DLD1 (cell line): ENCODE results near the gene SYNGR2.

ENCODE experiments used
- in situ Hi-C: cut with HindIII; loops from 2 replicates; pipeline ENCODE4 v1.10.0; 2017; ENCODE audit warnings: low sequenced_read_pairs

Gene SYNGR2

GRCh38 chr17:78197147-78197832 lies 28.9 kb downstream of the SYNGR2 start:
- in situ Hi-C loops = no loop called here

GRCh38 chr17:78200451-78200850 lies 32.1 kb downstream of the SYNGR2 start:
- in situ Hi-C loops = no loop called here

DNA sequence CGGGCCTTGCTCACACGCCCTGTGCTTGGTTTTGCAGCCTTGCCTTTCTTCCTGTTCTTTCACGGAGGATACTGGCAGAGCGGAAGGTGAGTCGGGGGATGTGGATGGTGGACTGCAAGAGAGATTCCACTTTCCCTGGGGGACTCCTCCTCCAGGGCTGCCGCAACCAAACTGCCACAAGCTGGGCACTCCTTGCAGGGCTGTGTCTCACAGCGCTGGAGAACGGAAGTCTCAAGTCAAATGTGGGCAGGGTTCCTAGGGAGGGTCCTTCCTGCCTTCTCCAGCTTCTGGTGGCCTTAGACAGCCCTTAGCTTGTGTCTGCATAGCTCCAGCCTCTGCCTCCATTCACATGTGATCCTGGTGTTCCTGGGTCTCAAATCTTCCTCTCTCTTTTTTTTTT lies 34.3 kb downstream of the SYNGR2 start:
- in situ Hi-C loops = no loop called here

- in situ Hi-C loops = no loop called here
Observed at GRCh38 chr17:78204387-78205123, 36.2 kb downstream of the SYNGR2 start.

- in situ Hi-C loops = no loop called here
Observed at GRCh38 chr17:78205124-78205775, 36.9 kb downstream of the SYNGR2 start.

DNA sequence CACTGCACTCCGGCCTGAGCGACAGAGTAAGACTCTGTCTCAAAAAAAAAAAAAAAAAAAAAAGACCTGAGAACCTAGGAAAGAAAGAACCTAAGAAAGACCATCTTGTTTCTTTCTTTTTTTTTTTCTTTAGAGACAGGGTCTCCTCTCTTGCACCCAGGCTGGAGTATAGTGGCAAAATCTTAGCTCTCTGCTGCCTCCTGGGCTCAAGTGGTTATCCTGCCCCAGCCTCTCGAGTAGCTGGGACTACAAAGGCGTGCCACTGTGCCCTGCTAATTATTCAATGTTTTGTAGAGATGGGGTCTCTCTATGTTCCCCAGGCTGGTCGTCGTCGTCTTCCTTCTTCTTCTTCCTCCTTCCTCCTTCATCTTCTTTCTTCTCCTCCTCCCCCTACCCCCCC lies 37.9 kb downstream of the SYNGR2 start:
- in situ Hi-C loops = no loop called here

DNA sequence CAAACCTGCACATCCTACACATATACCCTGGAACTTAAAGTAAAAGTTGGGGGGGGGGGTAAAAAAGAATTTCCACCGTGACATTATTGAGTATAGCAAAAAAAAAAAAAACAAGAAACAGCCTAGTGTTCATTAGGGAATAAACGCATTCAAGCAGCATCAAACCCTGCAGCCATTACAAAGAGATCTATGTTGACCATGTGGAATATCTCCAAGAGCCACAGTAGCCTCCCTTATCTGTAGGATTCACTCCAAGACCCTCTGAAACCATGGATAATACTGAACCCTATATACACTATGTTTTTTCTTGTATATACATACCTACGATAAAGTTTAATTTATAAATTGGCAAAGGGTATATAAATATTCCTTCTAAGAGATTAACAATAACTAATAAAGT lies 40.1 kb downstream of the SYNGR2 start:
- in situ Hi-C loops = no loop called here

GRCh38 chr17:78210111-78210510 lies 41.7 kb downstream of the SYNGR2 start:
- in situ Hi-C loops = no loop called here

DNA sequence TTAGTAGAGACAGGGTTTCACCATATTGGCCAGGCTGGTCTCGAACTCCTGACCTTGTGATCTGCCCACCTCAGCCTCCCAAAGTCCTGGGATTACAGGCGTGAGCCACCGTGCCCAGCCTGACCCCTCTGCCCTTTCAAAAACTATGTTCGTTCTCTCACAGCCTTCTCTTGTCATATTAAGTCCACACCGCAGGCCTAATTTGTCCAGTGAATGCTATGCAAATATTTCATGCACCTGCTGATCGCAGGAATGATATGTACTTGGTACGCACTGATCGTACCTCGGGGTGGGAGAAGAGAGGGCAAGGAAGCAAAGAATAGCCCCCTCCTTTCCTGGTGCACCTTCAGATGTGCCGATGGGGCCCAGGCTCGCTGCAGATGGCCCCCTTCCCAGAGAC lies 42.7 kb downstream of the SYNGR2 start:
- in situ Hi-C loops = no loop called here

GRCh38 chr17:78214016-78214705 lies 45.8 kb downstream of the SYNGR2 start, which contains the start of gene BIRC5:
TSS of gene BIRC5 (plus strand) at chr17:78214253. CDS start at chr17:78214317, 64 bp downstream.
- in situ Hi-C loops = no loop called here

DNA sequence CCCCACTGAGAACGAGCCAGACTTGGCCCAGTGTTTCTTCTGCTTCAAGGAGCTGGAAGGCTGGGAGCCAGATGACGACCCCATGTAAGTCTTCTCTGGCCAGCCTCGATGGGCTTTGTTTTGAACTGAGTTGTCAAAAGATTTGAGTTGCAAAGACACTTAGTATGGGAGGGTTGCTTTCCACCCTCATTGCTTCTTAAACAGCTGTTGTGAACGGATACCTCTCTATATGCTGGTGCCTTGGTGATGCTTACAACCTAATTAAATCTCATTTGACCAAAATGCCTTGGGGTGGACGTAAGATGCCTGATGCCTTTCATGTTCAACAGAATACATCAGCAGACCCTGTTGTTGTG lies 46.3 kb downstream of the SYNGR2 start:
- in situ Hi-C loops = no loop called here

DNA sequence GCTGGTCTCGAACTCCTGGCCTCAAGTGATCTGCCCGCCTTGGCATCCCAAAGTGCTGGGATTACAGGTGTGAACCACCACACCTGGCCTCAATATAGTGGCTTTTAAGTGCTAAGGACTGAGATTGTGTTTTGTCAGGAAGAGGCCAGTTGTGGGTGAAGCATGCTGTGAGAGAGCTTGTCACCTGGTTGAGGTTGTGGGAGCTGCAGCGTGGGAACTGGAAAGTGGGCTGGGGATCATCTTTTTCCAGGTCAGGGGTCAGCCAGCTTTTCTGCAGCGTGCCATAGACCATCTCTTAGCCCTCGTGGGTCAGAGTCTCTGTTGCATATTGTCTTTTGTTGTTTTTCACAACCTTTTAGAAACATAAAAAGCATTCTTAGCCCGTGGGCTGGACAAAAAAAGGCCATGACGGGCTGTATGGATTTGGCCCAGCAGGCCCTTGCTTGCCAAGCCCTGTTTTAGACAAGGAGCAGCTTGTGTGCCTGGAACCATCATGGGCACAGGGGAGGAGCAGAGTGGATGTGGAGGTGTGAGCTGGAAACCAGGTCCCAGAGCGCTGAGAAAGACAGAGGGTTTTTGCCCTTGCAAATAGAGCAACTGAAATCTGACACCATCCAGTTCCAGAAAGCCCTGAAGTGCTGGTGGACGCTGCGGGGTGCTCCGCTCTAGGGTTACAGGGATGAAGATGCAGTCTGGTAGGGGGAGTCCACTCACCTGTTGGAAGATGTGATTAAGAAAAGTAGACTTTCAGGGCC lies 51.2 kb downstream of the SYNGR2 start:
- in situ Hi-C loops = no loop called here
